GM21619 (cell line): ENCODE results near the gene FHDC1.

Source experiments
- ATAC-seq: cut with Tn5 transposase; IDR thresholded peaks from one replicate; pipeline ENCODE4 v1.9.1; 2021; ENCODE audit not compliant: unreplicated experiment

The FHDC1 gene

GRCh38 chr4:153027866-153028265 lies 91.7 kb downstream of the FHDC1 start:
- ATAC-seq = no peak

- no peak for ATAC-seq
Observed at GRCh38 chr4:153028535-153028934, 92.4 kb downstream of the FHDC1 start.
